OCI-LY7 (cell line): ENCODE results near the gene GALNT17.

Experiments used
- CTCF ChIP-seq: fragments of 200-600 bp; sonication (generic); conservative IDR thresholded peaks from 2 replicates; pipeline ENCODE4 v1.5.1; 2014; ENCODE audit warnings: mild to moderate bottlenecking, antibody characterized with exemption, low read length, moderate library complexity, mixed read lengths
- EZH2phosphoT487 ChIP-seq: fragments of 200-600 bp; sonication (generic); IDR thresholded peaks from 2 replicates; pipeline ENCODE4 v1.6.1; 2018; ENCODE audit warnings: low read depth, borderline replicate concordance, mild to moderate bottlenecking, mixed run types, antibody characterized with exemption, low read length, moderate library complexity, mixed read lengths

DNA sequence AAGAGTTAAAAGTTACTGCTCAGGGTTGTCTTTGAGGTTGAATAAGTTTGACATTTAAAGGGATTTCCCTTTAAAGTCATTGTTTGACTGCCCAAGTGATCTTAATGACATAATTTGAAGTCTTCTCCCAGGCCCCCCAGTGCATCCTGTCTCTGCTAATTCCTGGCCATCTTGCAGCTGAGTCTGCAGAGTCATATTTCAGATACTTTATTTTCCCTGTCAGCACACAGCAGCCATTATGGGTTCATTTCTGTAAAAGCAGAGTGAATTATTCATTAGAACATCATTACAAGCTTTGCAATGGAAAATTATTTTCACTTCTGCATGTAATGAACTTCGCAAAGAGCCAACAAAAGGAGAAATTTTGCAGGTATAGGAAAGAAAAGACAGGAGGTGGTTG is 536.6 kb downstream of the GALNT17 start:
- TF ChIP-seq CTCF, result no peak
- TF ChIP-seq EZH2phosphoT487, result no peak
